Stomach smooth muscle (tissue), 2 donors: ENCODE data around the gene ASB10.

Experiments
- H3K27ac ChIP-seq: one replicate; pipeline ENCODE4 v1.7.0; 2013; ENCODE audit warnings: mild to moderate bottlenecking, low read length, inconsistent platforms
- H3K27me3 ChIP-seq, 2 donors: one replicate each; pipeline ENCODE4 v1.7.0; 2013; ENCODE audit warnings: low read length in 2 of 2; ENCODE audit not compliant: insufficient read depth in 2 of 2, control insufficient read depth in 1 of 2
- H3K36me3 ChIP-seq, 2 donors: one replicate each; pipeline ENCODE4 v1.7.0; 2013; ENCODE audit warnings: low read length in 2 of 2; ENCODE audit not compliant: control insufficient read depth in 2 of 2, insufficient read depth in 2 of 2
- H3K4me1 ChIP-seq: one replicate; pipeline ENCODE4 v1.7.0; 2013; ENCODE audit warnings: low read length; ENCODE audit not compliant: control insufficient read depth, insufficient read depth
- H3K4me3 ChIP-seq, 2 donors: one replicate each; pipeline ENCODE4 v1.7.0; 2013; ENCODE audit warnings: low read length in 2 of 2
- H3K9ac ChIP-seq, 2 donors: one replicate each; pipeline ENCODE4 v1.7.0; 2013; ENCODE audit warnings: low read length in 2 of 2, mild to moderate bottlenecking in 1 of 2
- H3K9me3 ChIP-seq, 2 donors: one replicate each; pipeline ENCODE4 v1.7.0; 2013; ENCODE audit warnings: low read length in 2 of 2; ENCODE audit not compliant: control insufficient read depth in 2 of 2
- donor health status: healthy.
- donor health status: Pancreatic carcinoma.

The ASB10 gene

GRCh38 chr7:151134743-151135524 is 52.1 kb downstream of the ASB10 start:
- Histone ChIP-seq H3K27ac (no peak overlapping the region), H3K9me3 (no peaks in the 10 kb centered on the region), H3K36me3 (peaks cover 25 to 51% of the 10 kb centered on the region in 2 donors), H3K27me3 (no peaks in the 10 kb centered on the region), H3K9ac (no peak overlapping the region), H3K4me3 (no peak overlapping the region), H3K4me1 (no peaks in the 10 kb centered on the region)

- Histone ChIP-seq H3K27me3 (no peaks in the 10 kb centered on the region), H3K4me1 (no peaks in the 10 kb centered on the region), H3K9ac (no peak overlapping the region), H3K36me3 (peaks cover 25 to 55% of the 10 kb centered on the region in 2 donors), H3K9me3 (no peaks in the 10 kb centered on the region), H3K4me3 (no peak overlapping the region), H3K27ac (no peak overlapping the region)
These were observed 52.9 kb downstream of the ASB10 start for GRCh38 chr7:151133986-151134742.

GRCh38 chr7:151133266-151133985 is 53.6 kb downstream of the ASB10 start:
- no peaks in the 10 kb centered on the region for H3K4me1 ChIP-seq
- no peak overlapping the region for H3K9ac ChIP-seq
- H3K36me3 ChIP-seq: peaks cover 31 to 61% of the 10 kb centered on the region in 2 donors

DNA sequence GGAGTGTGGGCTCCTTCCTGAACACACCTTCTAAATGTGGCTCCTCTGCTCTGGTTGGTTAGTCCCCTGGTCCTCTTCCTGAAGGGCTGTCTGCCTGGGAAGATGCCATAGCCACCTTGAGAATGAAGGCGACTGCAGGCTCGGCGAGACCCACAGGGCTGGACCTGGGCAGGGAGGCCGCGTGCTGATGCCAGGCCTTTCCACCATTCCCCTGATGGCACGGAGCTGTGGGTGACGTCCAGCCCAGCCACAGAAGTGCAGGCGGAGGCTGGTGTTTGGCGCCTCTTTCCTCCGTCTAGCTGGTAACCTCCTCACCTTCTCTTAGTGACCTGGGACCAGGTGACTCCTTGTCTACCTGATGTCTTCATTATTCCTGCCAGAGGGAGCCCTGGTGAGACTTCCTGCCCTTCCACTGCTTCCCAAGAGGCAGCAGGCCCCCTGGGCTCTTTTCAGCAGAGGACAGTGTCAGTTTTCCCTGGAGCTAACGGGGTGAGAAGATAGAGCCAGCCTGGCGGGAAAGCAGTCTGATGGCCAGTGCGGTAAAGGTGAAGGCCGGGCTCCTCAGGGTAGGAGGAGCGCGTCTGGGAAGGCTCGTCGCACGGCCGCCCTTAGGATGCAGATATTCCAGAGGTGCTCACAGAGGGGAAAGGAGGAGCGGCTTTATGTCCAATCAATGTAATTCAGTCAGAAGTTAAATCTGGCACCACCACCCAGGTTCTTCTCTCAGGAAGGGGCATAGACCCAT is 54.4 kb downstream of the ASB10 start:
- no peak overlapping the region for H3K27ac ChIP-seq
- no peak overlapping the region for H3K9ac ChIP-seq
- peaks cover 37 to 67% of the 10 kb centered on the region in 2 donors for H3K36me3 ChIP-seq

More at GRCh38 chr7:151133266-151133985, 53.6 kb downstream of the ASB10 start:
- no peaks in the 10 kb centered on the region for H3K9me3 ChIP-seq
- no peak overlapping the region for H3K4me3 ChIP-seq
- no peak overlapping the region for H3K27ac ChIP-seq
- H3K27me3 ChIP-seq: no peaks in the 10 kb centered on the region

DNA sequence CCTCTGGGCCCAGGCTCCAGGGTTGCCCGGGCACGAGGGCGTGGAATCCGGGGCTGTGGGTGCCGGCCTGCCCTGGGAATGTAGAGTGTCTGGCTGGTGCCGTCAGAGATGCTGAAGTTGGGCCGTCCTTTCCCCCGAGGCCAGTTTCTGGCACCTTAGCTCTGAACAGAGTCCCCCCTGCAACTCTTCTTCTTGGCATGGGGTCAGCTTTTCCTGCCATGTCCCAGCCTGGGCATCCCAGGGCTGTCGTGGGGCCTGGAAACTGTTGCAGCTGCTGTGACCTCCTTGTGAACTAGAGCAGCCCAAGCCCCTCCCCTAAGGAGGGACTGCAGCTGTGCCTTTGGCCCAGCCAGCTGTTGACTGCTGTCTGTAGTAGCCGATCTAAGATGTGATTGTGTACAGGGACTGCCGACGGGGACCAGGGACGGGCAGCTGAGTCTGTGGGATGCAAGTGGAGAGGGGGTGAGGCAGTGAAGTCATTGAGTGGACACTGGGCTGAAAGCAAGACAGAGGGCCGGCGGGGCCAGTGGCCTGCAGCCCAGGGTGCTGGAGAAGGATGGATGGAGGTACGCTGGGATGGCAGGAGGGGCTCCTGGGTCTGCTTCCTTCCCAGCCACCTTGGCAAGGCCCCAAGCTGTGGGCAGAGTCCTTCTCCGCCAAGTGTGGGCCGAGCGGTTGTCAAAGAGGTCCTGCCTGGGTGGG is 55.3 kb downstream of the ASB10 start:
- H3K4me3 ChIP-seq: no peak overlapping the region
- no peaks in the 10 kb centered on the region for H3K9me3 ChIP-seq
- no peaks in the 10 kb centered on the region for H3K27me3 ChIP-seq
- H3K27ac ChIP-seq: no peak overlapping the region
- no peaks in the 10 kb centered on the region for H3K4me1 ChIP-seq
- no peak overlapping the region for H3K9ac ChIP-seq
- H3K36me3 ChIP-seq: peaks cover 37 to 67% of the 10 kb centered on the region in 2 donors

More for the DNA sequence above, 54.4 kb downstream of the ASB10 start:
- Histone ChIP-seq H3K4me1 (no peaks in the 10 kb centered on the region), H3K27me3 (no peaks in the 10 kb centered on the region), H3K9me3 (no peaks in the 10 kb centered on the region), H3K4me3 (no peak overlapping the region)

DNA sequence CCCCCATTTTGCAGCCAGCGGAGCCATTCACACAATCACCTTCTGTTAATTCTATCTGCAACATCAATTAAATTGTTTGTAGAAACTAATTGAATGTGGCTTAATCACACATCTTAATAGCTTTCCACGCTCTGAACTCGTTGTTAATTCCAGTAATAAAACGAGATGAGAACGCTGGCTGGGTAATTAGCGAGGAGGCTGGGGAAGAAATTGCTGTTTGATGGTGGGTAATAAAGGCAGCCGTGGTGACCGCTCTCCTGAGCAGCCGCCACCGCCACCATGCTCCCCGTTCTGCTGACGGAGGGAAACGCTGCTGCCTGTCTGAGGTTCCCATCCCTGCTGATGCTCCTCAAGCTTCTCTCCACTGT is 55.8 kb downstream of the ASB10 start:
- peaks cover 3% of the 10 kb centered on the region for H3K4me1 ChIP-seq
- no peak overlapping the region for H3K4me3 ChIP-seq
- no peak overlapping the region for H3K9ac ChIP-seq
- H3K36me3 ChIP-seq: peaks cover 37 to 64% of the 10 kb centered on the region in 2 donors
- no peak overlapping the region for H3K27ac ChIP-seq
- H3K27me3 ChIP-seq: no peaks in the 10 kb centered on the region
- H3K9me3 ChIP-seq: no peaks in the 10 kb centered on the region

GRCh38 chr7:151130741-151131157 is 56.3 kb downstream of the ASB10 start:
- Histone ChIP-seq H3K9me3 (no peaks in the 10 kb centered on the region), H3K27me3 (no peaks in the 10 kb centered on the region), H3K36me3 (peaks cover 35 to 62% of the 10 kb centered on the region in 2 donors), H3K27ac (no peak overlapping the region), H3K4me3 (no peak overlapping the region), H3K9ac (no peak overlapping the region), H3K4me1 (peaks cover 6% of the 10 kb centered on the region)

- Histone ChIP-seq H3K9ac (no peak overlapping the region), H3K27me3 (peaks cover 0 to 2% of the 10 kb centered on the region in 2 donors), H3K4me1 (peaks cover 13% of the 10 kb centered on the region), H3K9me3 (no peaks in the 10 kb centered on the region), H3K27ac (no peak overlapping the region), H3K4me3 (no peak overlapping the region), H3K36me3 (peaks cover 29 to 56% of the 10 kb centered on the region in 2 donors)
These were observed 57.0 kb downstream of the ASB10 start for GRCh38 chr7:151129960-151130591.

- peaks cover 27 to 54% of the 10 kb centered on the region in 2 donors for H3K36me3 ChIP-seq
- peaks cover 16% of the 10 kb centered on the region for H3K4me1 ChIP-seq
- peaks cover 0 to 2% of the 10 kb centered on the region in 2 donors for H3K27me3 ChIP-seq
- H3K27ac ChIP-seq: no peak overlapping the region
- no peaks in the 10 kb centered on the region for H3K9me3 ChIP-seq
- H3K4me3 ChIP-seq: no peak overlapping the region
- no peak overlapping the region for H3K9ac ChIP-seq
These were observed 57.7 kb downstream of the ASB10 start for GRCh38 chr7:151129117-151129959.
